H1 (cell line): ENCODE results near the gene CHTF8. TPM values are rescaled to one million over a fixed set of nuclear protein-coding genes. Genes with fewer than 3 reads are reported as not detected.

Experiments
- ASH2L ChIP-seq: fragments of 200-600, 300-600 bp; sonication (generic); IDR thresholded peaks from one replicate; pipeline ENCODE4 v1.7.1; 2017; ENCODE audit warnings: low read length
- MAFK ChIP-seq: IDR thresholded peaks from 2 replicates; pipeline ENCODE4 v1.6.1; 2012; ENCODE audit warnings: low read depth, mild to moderate bottlenecking, improper control_type of control experiment, low read length
- POU5F1 ChIP-seq: IDR thresholded peaks from 2 replicates; pipeline ENCODE4 v1.6.1; 2011; ENCODE audit warnings: low read depth, mild to moderate bottlenecking, low read length, moderate library complexity
- RAD21 ChIP-seq, 2 experiments: IDR thresholded peaks in 1 of 2; conservative IDR thresholded peaks in 1 of 2; 2 replicates each; pipeline ENCODE4 v1.6.1; 2011; ENCODE audit warnings: low read depth in 2 of 2, low read length in 2 of 2, improper control_type of control experiment in 1 of 2, inconsistent platforms in 1 of 2, mild to moderate bottlenecking in 1 of 2, moderate library complexity in 1 of 2
- SAP30 ChIP-seq: fragments of 300-600 bp; sonication (generic); IDR thresholded peaks from 2 replicates; pipeline ENCODE4 v1.7.1; 2012; ENCODE audit warnings: low read length, moderate library complexity, mild to moderate bottlenecking, inconsistent platforms; ENCODE audit not compliant: insufficient read depth, insufficient replicate concordance
- polyA plus RNA-seq, 7 experiments: library from polyadenylated mRNA; depleted of rRNA in 3 of 7; stranded (reverse) in 5 of 7; unstranded in 2 of 7; fragments of >200 nt in 5 of 7; fragments of 200-250 nt in 2 of 7; gene quantifications; 1 replicate in 5 of 7; 2 replicates in 1 of 7; 4 replicates in 1 of 7; pipeline versions ENCODE4 v1.2.1 to v1.2.3, GENCODE V29; 2011 to 2013; ENCODE audit warnings: missing spikeins in 2 of 7, mixed read lengths in 2 of 7
- total RNA-seq: library from RNA; stranded (reverse); fragmentation: NEBNext Ultra II Directional; extraction: Animal tissue kit (Norgen Biotek cat#: 25700); gene quantifications from 2 replicates; pipeline ENCODE4 v1.2.1, GENCODE V29; 2021
- TF ChIP-seq, protein P1 (sequence below): fragments of 300-600 bp; sonication (generic); IDR thresholded peaks from 2 replicates; pipeline ENCODE4 v1.7.1; 2012; ENCODE audit warnings: low read length, moderate library complexity, mild to moderate bottlenecking, inconsistent platforms; ENCODE audit not compliant: insufficient replicate concordance

CHTF8 gene
- total and polyA plus RNA-seq, 2 of the 8 experiments (the other 6 are each of a cell fraction or from before 2014, with no cell fraction given) = 114 to 138 TPM

DNA sequence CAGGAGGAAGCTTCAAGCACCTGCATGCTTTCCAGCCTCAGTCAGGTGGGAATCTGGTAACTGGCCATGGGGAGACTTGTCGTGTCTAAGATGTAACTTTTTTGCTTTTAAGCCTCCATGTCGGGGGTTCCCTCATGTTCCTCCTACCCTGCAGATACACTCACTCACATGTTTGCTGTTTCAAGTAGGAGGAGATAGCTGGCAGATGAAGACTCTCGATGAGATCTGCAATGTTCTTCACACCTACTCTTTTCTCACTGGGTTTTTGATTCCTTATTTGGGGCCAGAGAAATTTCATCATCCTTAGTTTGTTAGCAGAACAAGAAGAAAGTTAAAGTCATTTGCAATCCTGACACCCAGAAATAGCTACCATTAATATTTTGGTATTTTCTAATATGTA is 24.8 kb upstream of the CHTF8 start (continued):
- no peak for TF ChIP-seq RAD21 (IDR thresholded peaks at IDR 0.05 in 1 of 2, conservative IDR thresholded peaks at IDR 0.05 in 1 of 2; ENCODE audit: low read depth in 2 of 2, low read length in 2 of 2)
- no peak for TF ChIP-seq ASH2L
- TF ChIP-seq, protein P1, sequence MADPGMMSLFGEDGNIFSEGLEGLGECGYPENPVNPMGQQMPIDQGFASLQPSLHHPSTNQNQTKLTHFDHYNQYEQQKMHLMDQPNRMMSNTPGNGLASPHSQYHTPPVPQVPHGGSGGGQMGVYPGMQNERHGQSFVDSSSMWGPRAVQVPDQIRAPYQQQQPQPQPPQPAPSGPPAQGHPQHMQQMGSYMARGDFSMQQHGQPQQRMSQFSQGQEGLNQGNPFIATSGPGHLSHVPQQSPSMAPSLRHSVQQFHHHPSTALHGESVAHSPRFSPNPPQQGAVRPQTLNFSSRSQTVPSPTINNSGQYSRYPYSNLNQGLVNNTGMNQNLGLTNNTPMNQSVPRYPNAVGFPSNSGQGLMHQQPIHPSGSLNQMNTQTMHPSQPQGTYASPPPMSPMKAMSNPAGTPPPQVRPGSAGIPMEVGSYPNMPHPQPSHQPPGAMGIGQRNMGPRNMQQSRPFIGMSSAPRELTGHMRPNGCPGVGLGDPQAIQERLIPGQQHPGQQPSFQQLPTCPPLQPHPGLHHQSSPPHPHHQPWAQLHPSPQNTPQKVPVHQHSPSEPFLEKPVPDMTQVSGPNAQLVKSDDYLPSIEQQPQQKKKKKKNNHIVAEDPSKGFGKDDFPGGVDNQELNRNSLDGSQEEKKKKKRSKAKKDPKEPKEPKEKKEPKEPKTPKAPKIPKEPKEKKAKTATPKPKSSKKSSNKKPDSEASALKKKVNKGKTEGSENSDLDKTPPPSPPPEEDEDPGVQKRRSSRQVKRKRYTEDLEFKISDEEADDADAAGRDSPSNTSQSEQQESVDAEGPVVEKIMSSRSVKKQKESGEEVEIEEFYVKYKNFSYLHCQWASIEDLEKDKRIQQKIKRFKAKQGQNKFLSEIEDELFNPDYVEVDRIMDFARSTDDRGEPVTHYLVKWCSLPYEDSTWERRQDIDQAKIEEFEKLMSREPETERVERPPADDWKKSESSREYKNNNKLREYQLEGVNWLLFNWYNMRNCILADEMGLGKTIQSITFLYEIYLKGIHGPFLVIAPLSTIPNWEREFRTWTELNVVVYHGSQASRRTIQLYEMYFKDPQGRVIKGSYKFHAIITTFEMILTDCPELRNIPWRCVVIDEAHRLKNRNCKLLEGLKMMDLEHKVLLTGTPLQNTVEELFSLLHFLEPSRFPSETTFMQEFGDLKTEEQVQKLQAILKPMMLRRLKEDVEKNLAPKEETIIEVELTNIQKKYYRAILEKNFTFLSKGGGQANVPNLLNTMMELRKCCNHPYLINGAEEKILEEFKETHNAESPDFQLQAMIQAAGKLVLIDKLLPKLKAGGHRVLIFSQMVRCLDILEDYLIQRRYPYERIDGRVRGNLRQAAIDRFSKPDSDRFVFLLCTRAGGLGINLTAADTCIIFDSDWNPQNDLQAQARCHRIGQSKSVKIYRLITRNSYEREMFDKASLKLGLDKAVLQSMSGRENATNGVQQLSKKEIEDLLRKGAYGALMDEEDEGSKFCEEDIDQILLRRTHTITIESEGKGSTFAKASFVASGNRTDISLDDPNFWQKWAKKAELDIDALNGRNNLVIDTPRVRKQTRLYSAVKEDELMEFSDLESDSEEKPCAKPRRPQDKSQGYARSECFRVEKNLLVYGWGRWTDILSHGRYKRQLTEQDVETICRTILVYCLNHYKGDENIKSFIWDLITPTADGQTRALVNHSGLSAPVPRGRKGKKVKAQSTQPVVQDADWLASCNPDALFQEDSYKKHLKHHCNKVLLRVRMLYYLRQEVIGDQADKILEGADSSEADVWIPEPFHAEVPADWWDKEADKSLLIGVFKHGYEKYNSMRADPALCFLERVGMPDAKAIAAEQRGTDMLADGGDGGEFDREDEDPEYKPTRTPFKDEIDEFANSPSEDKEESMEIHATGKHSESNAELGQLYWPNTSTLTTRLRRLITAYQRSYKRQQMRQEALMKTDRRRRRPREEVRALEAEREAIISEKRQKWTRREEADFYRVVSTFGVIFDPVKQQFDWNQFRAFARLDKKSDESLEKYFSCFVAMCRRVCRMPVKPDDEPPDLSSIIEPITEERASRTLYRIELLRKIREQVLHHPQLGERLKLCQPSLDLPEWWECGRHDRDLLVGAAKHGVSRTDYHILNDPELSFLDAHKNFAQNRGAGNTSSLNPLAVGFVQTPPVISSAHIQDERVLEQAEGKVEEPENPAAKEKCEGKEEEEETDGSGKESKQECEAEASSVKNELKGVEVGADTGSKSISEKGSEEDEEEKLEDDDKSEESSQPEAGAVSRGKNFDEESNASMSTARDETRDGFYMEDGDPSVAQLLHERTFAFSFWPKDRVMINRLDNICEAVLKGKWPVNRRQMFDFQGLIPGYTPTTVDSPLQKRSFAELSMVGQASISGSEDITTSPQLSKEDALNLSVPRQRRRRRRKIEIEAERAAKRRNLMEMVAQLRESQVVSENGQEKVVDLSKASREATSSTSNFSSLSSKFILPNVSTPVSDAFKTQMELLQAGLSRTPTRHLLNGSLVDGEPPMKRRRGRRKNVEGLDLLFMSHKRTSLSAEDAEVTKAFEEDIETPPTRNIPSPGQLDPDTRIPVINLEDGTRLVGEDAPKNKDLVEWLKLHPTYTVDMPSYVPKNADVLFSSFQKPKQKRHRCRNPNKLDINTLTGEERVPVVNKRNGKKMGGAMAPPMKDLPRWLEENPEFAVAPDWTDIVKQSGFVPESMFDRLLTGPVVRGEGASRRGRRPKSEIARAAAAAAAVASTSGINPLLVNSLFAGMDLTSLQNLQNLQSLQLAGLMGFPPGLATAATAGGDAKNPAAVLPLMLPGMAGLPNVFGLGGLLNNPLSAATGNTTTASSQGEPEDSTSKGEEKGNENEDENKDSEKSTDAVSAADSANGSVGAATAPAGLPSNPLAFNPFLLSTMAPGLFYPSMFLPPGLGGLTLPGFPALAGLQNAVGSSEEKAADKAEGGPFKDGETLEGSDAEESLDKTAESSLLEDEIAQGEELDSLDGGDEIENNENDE = no peak
- no peak for TF ChIP-seq MAFK
- no peak for TF ChIP-seq SAP30
- TF ChIP-seq POU5F1 = no peak
